ENCODE measurements around the gene MAML2. TPM values are rescaled to one million over a fixed set of nuclear protein-coding genes. Genes with fewer than 3 reads are reported as not detected.

The MAML2 gene
- total and polyA plus RNA-seq, 2 of the 8 experiments (the other 6 are each of a cell fraction or from before 2014, with no cell fraction given), result 3.8 to 6.6 TPM

GRCh38 chr11:96185220-96185768, 157.7 kb downstream of the MAML2 start:
- Histone ChIP-seq H3K4me2 (ENCODE audit: insufficient read depth in 1 of 2, low read depth in 2 of 2, low read length in 2 of 2) (no peak overlapping the region), H2BK15ac (ENCODE audit: low read length) (no peak overlapping the region), H4K8ac (ENCODE audit: extremely low read depth, insufficient read depth, low read length) (no peak overlapping the region), H3K4me1 (replicated peaks in 1 of 4; ENCODE audit: control insufficient read depth in 3 of 4, insufficient read depth in 4 of 4, low read length in 3 of 4) (peaks cover 2 to 7% (median 4%) of the 10 kb centered on the region in 4 experiments; a peak in 4 of 7 replicates), H3K4me3 (ENCODE audit: extremely low read depth in 1 of 4, insufficient read depth in 2 of 4, low read depth in 3 of 4, low read length in 4 of 4) (no peak overlapping the region), H2AFZ (ENCODE audit: low read length) (no peak overlapping the region), H3K23me2 (ENCODE audit: low read depth, low read length) (no peaks in the 10 kb centered on the region), H3K14ac (ENCODE audit: insufficient read length) (no peak overlapping the region), H3K4ac (replicated peaks; ENCODE audit: insufficient read length, low read depth, low read length) (no peak overlapping the region), H4K20me1 (replicated peaks in 1 of 2; ENCODE audit: control insufficient read depth in 1 of 2, insufficient read depth in 2 of 2, low read length in 2 of 2) (no peaks in the 10 kb centered on the region), H3K23ac (ENCODE audit: insufficient read length) (no peak overlapping the region), H3K79me2 (ENCODE audit: control insufficient read depth in 1 of 2, insufficient read depth in 2 of 2, low read length in 2 of 2) (no peaks in the 10 kb centered on the region), H3K9me3 (ENCODE audit: insufficient read depth in 2 of 2, low read depth in 1 of 2, low read length in 1 of 2) (no peaks in the 10 kb centered on the region), H3K27me3 (replicated peaks in 1 of 4; ENCODE audit: control insufficient read depth in 3 of 4, extremely low read depth in 1 of 4, insufficient read depth in 3 of 4, low read length in 3 of 4) (no peaks in the 10 kb centered on the region), H3K27ac (ENCODE audit: low read depth, low read length) (no peak overlapping the region), H4K5ac (ENCODE audit: insufficient read length, low read depth, low read length) (no peak overlapping the region), H3K56ac (replicated peaks; ENCODE audit: insufficient read length, low read depth, low read length) (no peak overlapping the region), H2BK20ac (ENCODE audit: low read length) (no peak overlapping the region; the same call in 1 of the 2 replicates), H3K36me3 (ENCODE audit: control insufficient read depth in 2 of 4, insufficient read depth in 4 of 4, low read length in 3 of 4) (no peaks in the 10 kb centered on the region), H2BK12ac (ENCODE audit: low read depth, low read length) (no peak overlapping the region), H3K79me1 (ENCODE audit: low read depth, low read length) (no peaks in the 10 kb centered on the region), H2BK120ac (replicated peaks; ENCODE audit: low read depth, low read length) (no peak overlapping the region), H3K9ac (replicated peaks in 1 of 4; ENCODE audit: extremely low read depth in 1 of 4, low read depth in 3 of 4, low read length in 3 of 4) (no peak overlapping the region), H2AK5ac (ENCODE audit: low read depth, low read length) (no peak overlapping the region), H3K18ac (ENCODE audit: extremely low read depth, low read length) (no peak overlapping the region), H4K91ac (replicated peaks; ENCODE audit: insufficient read length, low read length) (no peak overlapping the region), H2BK5ac (ENCODE audit: low read depth, low read length) (no peak overlapping the region)
- POLR2A ChIA-PET (ENCODE audit: partially characterized antibody), result interaction anchor here (2.3 kb wide), 1 partner anchor 11 kb away, joined by 12 read pairs; no protein-coding TSS in a partner anchor
- CTCF ChIA-PET (ENCODE audit: partially characterized antibody), result interaction anchor here (0.6 to 1.5 kb wide), 5 partner anchors 9 to 361 kb away, joined by 3 to 5 read pairs (median 3); no protein-coding TSS in a partner anchor
- FAIRE-seq (no peak), DNase-seq (ENCODE audit: low read depth in 1 of 2, low spot score in 2 of 2) (no peak)
- WGBS, 2 experiments (ENCODE audit: extremely low coverage in 1 of 2, insufficient coverage in 1 of 2, insufficient read length in 1 of 2, insufficient replicate concordance in 2 of 2, low coverage in 1 of 2, low lambda C conversion rate in 2 of 2, missing lambda C conversion rate in 1 of 2), result 83% methylated on average over 4 of the region's 4 CpGs; no CpG with 5 or more reads in 1 of the 2 experiments
- TF ChIP-seq POLR2A (IDR thresholded peaks at IDR 0.05; ENCODE audit: control extremely low read depth in 1 of 2, low read depth in 2 of 2, low read length in 2 of 2), result no peak
- no peak for TF ChIP-seq RNF2 (IDR thresholded peaks at IDR 0.05; ENCODE audit: borderline replicate concordance, low read depth, low read length, missing control alignments, poor library complexity, severe bottlenecking)
- no peak for TF ChIP-seq ASH2L (IDR thresholded peaks at IDR 0.05; ENCODE audit: low read length)
- no peak for TF ChIP-seq CHD1 (IDR thresholded peaks at IDR 0.05; ENCODE audit: low read depth, low read length)
- no peak for TF ChIP-seq TBP (IDR thresholded peaks at IDR 0.05; ENCODE audit: low read depth, low read length)
- no peak for TF ChIP-seq CTBP2 (IDR thresholded peaks at IDR 0.05; ENCODE audit: borderline replicate concordance, insufficient read depth, insufficient read length, low read length)
- TF ChIP-seq SAP30 (IDR thresholded peaks at IDR 0.05; ENCODE audit: insufficient read depth, insufficient replicate concordance, low read length), result no peak
- TF ChIP-seq EGR1 (IDR thresholded peaks at IDR 0.05; ENCODE audit: borderline replicate concordance, low read depth, low read length), result no peak
- no peak for TF ChIP-seq YY1 (IDR thresholded peaks at IDR 0.05; ENCODE audit: low read depth, low read length)
- TF ChIP-seq KDM5A (IDR thresholded peaks at IDR 0.05; ENCODE audit: low read length), result no peak
- TF ChIP-seq MAX (IDR thresholded peaks at IDR 0.05), result no peak
- TF ChIP-seq KDM1A (IDR thresholded peaks at IDR 0.05; ENCODE audit: borderline replicate concordance, low read length), result no peak
- TF ChIP-seq CBX8 (IDR thresholded peaks at IDR 0.05; ENCODE audit: borderline replicate concordance, low read depth, low read length), result no peak
